GM12865 (cell line): Measurements from ENCODE around the gene TIMM44.
A peak's percentile ranks its signal among the peaks of the same experiment; 100 is the strongest.

Experiments
- DNase-seq: peaks from one replicate; pipeline ENCODE4 v3.0.0; 2010; ENCODE audit warnings: low read depth
- H3K4me3 ChIP-seq: 2 replicates; pipeline ENCODE4 v1.5.1; 2011; ENCODE audit warnings: mild to moderate bottlenecking, low read depth, low read length, control low read depth
- TF ChIP-seq, protein P1 (sequence below): IDR thresholded peaks from 2 replicates; pipeline ENCODE4 v1.5.1; 2011; ENCODE audit warnings: low read length, control low read depth, low read depth, inconsistent platforms; ENCODE audit not compliant: insufficient read depth; ENCODE audit errors: missing control alignments

The TIMM44 gene

GRCh38 chr19:7908078-7908699 lies 35.3 kb downstream of the TIMM44 start:
- no peak overlapping the region for H3K4me3 ChIP-seq
- DNase-seq: no peak
- TF ChIP-seq, protein P1, sequence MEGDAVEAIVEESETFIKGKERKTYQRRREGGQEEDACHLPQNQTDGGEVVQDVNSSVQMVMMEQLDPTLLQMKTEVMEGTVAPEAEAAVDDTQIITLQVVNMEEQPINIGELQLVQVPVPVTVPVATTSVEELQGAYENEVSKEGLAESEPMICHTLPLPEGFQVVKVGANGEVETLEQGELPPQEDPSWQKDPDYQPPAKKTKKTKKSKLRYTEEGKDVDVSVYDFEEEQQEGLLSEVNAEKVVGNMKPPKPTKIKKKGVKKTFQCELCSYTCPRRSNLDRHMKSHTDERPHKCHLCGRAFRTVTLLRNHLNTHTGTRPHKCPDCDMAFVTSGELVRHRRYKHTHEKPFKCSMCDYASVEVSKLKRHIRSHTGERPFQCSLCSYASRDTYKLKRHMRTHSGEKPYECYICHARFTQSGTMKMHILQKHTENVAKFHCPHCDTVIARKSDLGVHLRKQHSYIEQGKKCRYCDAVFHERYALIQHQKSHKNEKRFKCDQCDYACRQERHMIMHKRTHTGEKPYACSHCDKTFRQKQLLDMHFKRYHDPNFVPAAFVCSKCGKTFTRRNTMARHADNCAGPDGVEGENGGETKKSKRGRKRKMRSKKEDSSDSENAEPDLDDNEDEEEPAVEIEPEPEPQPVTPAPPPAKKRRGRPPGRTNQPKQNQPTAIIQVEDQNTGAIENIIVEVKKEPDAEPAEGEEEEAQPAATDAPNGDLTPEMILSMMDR: no peak

DNA sequence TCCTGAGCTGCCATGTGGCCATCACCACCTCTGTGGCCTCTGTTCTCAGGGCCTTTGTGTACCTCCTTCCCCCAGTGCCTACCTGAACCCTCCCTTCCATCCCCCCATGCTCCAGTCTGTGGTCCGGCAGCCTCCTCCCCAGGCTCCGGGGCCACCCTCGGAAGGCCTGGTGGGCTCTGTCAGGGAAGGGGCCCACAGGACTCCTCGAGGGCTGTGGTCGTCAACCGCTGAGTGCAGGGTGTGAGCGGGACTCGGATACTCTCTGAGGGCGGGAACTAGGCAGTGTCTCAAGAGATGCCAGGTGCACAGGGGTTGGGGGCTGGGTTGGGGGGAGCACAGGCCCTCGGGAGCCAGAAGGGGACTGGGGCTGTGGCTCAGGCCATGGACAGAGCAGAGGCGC lies 35.9 kb downstream of the TIMM44 start:
- no peak overlapping the region for H3K4me3 ChIP-seq
- peak; percentile 4 for DNase-seq
- TF ChIP-seq, protein P1: no peak

- peak; percentile 4 for DNase-seq
- TF ChIP-seq, protein P1: no peak
- no peak overlapping the region for H3K4me3 ChIP-seq
These were observed 36.3 kb downstream of the TIMM44 start for GRCh38 chr19:7907122-7907521.

DNA sequence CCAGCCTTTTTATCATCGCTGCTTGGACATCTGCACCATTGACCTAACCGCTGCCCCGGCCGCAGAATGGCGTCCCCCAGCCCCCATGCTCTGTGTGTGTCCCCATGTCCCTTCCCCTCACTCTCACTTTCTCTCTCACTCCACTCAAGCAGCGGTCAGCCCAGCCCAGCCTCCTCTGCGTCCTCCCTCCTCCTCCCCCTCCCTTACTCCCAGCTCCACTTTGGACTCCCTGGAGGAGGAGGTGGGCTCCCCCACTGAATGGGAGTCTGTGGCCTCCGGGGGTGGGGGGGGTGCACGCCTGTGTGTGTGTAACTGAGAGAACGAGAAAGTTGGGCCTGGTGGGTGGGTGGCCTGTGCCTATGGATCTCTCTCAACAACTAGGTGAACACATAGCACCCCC lies 37.6 kb downstream of the TIMM44 start:
- TF ChIP-seq, protein P1: no peak
- peak; percentile 1 for DNase-seq
- no peak overlapping the region for H3K4me3 ChIP-seq

- H3K4me3 ChIP-seq: no peak overlapping the region
- TF ChIP-seq, protein P1: no peak
- DNase-seq: peak; percentile 7
These were observed 38.2 kb downstream of the TIMM44 start for GRCh38 chr19:7905268-7905667.

DNA sequence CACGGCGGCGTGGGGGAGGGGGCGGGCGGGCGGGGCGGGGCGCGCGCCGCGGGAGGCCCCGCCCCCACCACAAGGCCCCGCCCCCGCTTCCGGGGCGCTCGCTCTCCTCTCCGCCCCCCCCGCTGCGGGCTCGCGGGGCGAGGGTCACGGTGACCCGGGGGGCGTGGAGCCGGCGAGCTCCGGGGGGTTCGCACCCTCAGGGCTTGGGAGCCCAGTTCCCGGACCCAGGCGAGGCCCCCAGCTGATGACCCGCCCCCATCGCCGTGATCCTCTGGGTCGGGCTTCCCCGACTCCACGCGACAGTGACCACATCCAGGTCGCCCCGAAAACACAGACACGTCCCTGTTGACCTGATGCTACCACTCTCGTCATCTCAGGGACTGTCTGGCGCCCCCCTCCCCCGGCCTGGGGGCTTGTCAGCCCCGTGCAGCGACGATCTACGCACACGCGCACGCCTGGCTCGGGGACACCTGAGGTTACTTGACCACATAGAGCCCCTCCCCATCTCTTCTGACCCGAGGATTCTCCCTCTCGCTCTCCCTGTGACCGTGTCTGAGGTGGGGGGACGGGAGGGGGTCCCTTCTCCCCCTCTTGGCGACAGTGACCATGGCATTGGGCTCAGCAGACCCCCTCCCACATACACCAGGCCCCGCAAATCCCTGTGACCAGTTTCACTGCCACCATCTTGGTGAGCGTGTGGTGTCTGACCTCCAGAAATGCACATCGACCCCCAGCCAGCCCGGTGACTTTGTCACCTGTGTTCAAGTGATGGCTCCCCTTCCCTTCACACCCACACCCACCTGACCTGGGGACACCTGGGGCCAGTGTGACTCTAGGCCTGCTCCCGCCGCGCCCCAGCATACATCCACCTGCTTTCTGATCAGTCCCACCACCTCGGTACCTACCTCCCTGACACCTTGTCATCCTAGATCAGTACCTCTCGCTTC lies 39.1 kb downstream of the TIMM44 start:
- H3K4me3 ChIP-seq: peak overlapping the region; percentile 76
- peak; percentile 71 for DNase-seq
- TF ChIP-seq, protein P1: no peak
